GM23248 (cell line): ENCODE measurements around the gene GATAD2A. TPM values are rescaled to one million over a fixed set of nuclear protein-coding genes. Genes with fewer than 3 reads are reported as not detected.

Experiments used
- DNase-seq: peaks from one replicate; pipeline ENCODE4 v3.0.0-alpha.2; 2015
- H2AFZ ChIP-seq: fragments of 200-600 bp; sonication (generic); 2 replicates; pipeline ENCODE4 v1.6.1; 2016; ENCODE audit warnings: antibody characterized with exemption
- H3F3A ChIP-seq: fragments of 200-600 bp; sonication (generic); 2 replicates; pipeline ENCODE4 v1.6.1; 2016; ENCODE audit warnings: mild to moderate bottlenecking, antibody characterized with exemption, mixed run types; ENCODE audit not compliant: insufficient read depth
- H3K27ac ChIP-seq: fragments of 200-600 bp; sonication (generic); 2 replicates; pipeline ENCODE4 v1.5.1; 2016; ENCODE audit warnings: mild to moderate bottlenecking
- H3K27me3 ChIP-seq: fragments of 200-600 bp; sonication (generic); replicated peaks from 2 replicates; pipeline ENCODE4 v1.6.1; 2016; ENCODE audit warnings: mild to moderate bottlenecking; ENCODE audit not compliant: insufficient read depth
- H3K36me3 ChIP-seq: fragments of 200-600 bp; sonication (generic); 2 replicates; pipeline ENCODE4 v1.6.1; 2016; ENCODE audit warnings: low read depth, mild to moderate bottlenecking
- H3K4me1 ChIP-seq: fragments of 200-600 bp; sonication (generic); 2 replicates; pipeline ENCODE4 v1.6.1; 2016; ENCODE audit warnings: mild to moderate bottlenecking; ENCODE audit not compliant: insufficient read depth
- H3K4me2 ChIP-seq: fragments of 200-600 bp; sonication (generic); one replicate; pipeline ENCODE4 v1.6.1; 2016; ENCODE audit warnings: mild to moderate bottlenecking; ENCODE audit not compliant: unreplicated experiment
- H3K4me3 ChIP-seq: fragments of 200-600 bp; sonication (generic); 2 replicates; pipeline ENCODE4 v1.5.1; 2016; ENCODE audit warnings: mild to moderate bottlenecking
- H3K79me2 ChIP-seq: fragments of 200-600 bp; sonication (generic); 2 replicates; pipeline ENCODE4 v1.6.1; 2016; ENCODE audit warnings: mild to moderate bottlenecking; ENCODE audit not compliant: insufficient read depth
- H3K9ac ChIP-seq: fragments of 200-600 bp; sonication (generic); 2 replicates; pipeline ENCODE4 v1.6.1; 2016; ENCODE audit warnings: mild to moderate bottlenecking
- H3K9me2 ChIP-seq: fragments of 200-600 bp; sonication (generic); 2 replicates; pipeline ENCODE4 v1.6.1; 2016; ENCODE audit warnings: mixed run types, mild to moderate bottlenecking, moderate library complexity; ENCODE audit not compliant: insufficient read depth
- H3K9me3 ChIP-seq: fragments of 200-600 bp; sonication (generic); one replicate; pipeline ENCODE4 v1.6.1; 2017; ENCODE audit warnings: low read depth
- H4K20me1 ChIP-seq: fragments of 200-600 bp; sonication (generic); 2 replicates; pipeline ENCODE4 v1.6.0; 2016; ENCODE audit not compliant: insufficient read depth
- EZH2 ChIP-seq: fragments of 200-600 bp; sonication (generic); IDR thresholded peaks from 2 replicates; pipeline ENCODE4 v1.6.1; 2018; ENCODE audit warnings: antibody characterized with exemption, mild to moderate bottlenecking; ENCODE audit not compliant: insufficient read depth, poor library complexity, severe bottlenecking
- EZH2phosphoT487 ChIP-seq: fragments of 200-600 bp; sonication (generic); IDR thresholded peaks from 2 replicates; pipeline ENCODE4 v1.6.1; 2018; ENCODE audit warnings: antibody characterized with exemption, moderate library complexity, mild to moderate bottlenecking, low read depth; ENCODE audit not compliant: insufficient read depth
- WGBS, 2 experiments: methylation state at CpG; one replicate each; pipeline ENCODE4 v1.1.6; 2015 to 2017; ENCODE audit warnings: low lambda C conversion rate in 2 of 2, low coverage in 1 of 2; ENCODE audit errors: missing lambda C conversion rate in 2 of 2; 5-methylcytosine and 5-hydroxymethylcytosine counted together
- in situ Hi-C: fragments of 300-500 bp; cut with MboI; formaldehyde crosslinking; loops from 2 replicates; pipeline ENCODE4 v1.15.0; 2020
- polyA plus RNA-seq: library from polyadenylated mRNA; unstranded; fragments of >200 nt; fragmentation: Nextera tagmentation; extraction: Ambion mirVana; gene quantifications from 2 replicates; pipeline ENCODE4 v1.2.1, GENCODE V29; 2016
- total RNA-seq: library from RNA; depleted of rRNA; stranded (reverse); fragments of >200 nt; shearing (Covaris generic); gene quantifications from 2 replicates; pipeline ENCODE4 v1.2.3, GENCODE V29; 2014

The GATAD2A gene
- total and polyA plus RNA-seq, 2 experiments from 2014 or later: 15.4 to 52.1 TPM

DNA sequence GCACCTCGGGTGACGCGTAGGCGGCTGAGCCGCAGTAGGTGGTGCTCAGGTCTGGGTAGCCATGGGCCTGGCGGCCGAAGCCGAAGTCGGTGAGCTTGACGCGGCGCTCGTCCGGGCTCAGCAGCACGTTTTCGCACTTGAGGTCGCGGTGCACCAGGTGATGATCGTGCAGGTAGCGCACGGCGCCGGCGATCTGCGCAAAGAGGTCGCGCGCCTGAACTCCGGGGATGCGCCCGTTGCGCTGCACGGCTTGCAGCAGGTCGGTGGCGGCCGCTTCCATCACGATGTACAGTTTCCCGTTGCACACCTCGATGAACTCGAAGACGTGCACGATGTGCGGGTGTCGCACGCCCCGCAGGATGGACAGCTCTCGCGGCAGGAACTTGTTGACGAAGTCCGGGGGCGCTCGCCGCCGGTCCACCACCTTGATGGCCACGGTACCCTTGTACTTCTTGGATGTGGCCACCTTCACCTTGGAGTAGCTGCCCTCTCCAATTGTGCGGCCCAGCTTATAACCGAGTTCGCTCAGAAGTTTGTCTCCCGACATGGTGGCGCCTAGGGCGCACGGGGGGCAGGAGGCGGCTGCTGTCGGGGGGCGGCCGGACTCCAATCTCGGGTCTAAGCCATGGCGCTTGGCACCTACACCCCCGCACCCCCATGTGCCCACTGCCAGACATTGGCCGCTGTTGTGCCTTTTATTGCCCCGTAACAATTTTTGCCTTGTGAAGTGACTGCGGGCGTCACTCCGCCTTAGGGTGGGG is 109.6 kb downstream of the GATAD2A start, which contains the start of gene TSSK6:
TSSK6 (minus strand) TSS at position 668 of the 761 bp plus-strand sequence; CDS start at position 547, 121 bp downstream.
- Histone ChIP-seq H3K4me2 (peak within 1 kb of the TSS; percentile 100), H3F3A (no peaks in the 10 kb centered on the region), H3K9ac (peak within 1 kb of the TSS; percentile 90), H4K20me1 (no peaks in the 10 kb centered on the region), H3K4me1 (peaks cover 9% of the 10 kb centered on the region), H3K36me3 (no peaks in the 10 kb centered on the region), H3K27ac (peak within 1 kb of the TSS; percentile 62), H3K79me2 (peaks cover 40% of the 10 kb centered on the region), H3K4me3 (peak within 1 kb of the TSS; percentile 100), H3K9me3 (no peaks in the 10 kb centered on the region), H2AFZ (peak within 1 kb of the TSS; percentile 84), H3K9me2 (no peaks in the 10 kb centered on the region), H3K27me3 (no peaks in the 10 kb centered on the region)
- 85% methylated on average over 68 to 74 of the region's 74 CpGs for WGBS, 2 experiments
- in situ Hi-C loops: no loop called here
- TF ChIP-seq EZH2 (no peak), EZH2phosphoT487 (no peak)
- no peak for DNase-seq

- Histone ChIP-seq H3K4me1 (peaks cover 9% of the 10 kb centered on the region), H3K27ac (peak within 1 kb of the TSS; percentile 62), H3K9ac (peak within 1 kb of the TSS; percentile 90), H3K9me3 (no peaks in the 10 kb centered on the region), H3K9me2 (no peaks in the 10 kb centered on the region), H2AFZ (peak within 1 kb of the TSS; percentile 84), H3K4me3 (peak within 1 kb of the TSS; percentile 100), H3K27me3 (no peaks in the 10 kb centered on the region), H3K79me2 (peaks cover 48% of the 10 kb centered on the region), H4K20me1 (no peaks in the 10 kb centered on the region), H3F3A (no peaks in the 10 kb centered on the region), H3K4me2 (peak within 1 kb of the TSS; percentile 100), H3K36me3 (no peaks in the 10 kb centered on the region)
- in situ Hi-C loops: no loop called here
- 4 to 5% methylated on average over 51 to 61 of the region's 61 CpGs for WGBS, 2 experiments
- TF ChIP-seq EZH2: no peak
- TF ChIP-seq EZH2phosphoT487: no peak
- peak; percentile 94 for DNase-seq
Observed at GRCh38 chr19:19515642-19516519, 110.4 kb downstream of the GATAD2A start, which contains the start of gene NDUFA13. NDUFA13 (plus strand) TSS chr19:19516225; CDS start chr19:19516239, 14 bp downstream.

- Histone ChIP-seq H3K4me1 (peaks cover 9% of the 10 kb centered on the region), H3K4me3 (peak overlapping the region; percentile 100), H3K9me3 (no peaks in the 10 kb centered on the region), H3K79me2 (peaks cover 62% of the 10 kb centered on the region), H4K20me1 (no peaks in the 10 kb centered on the region), H3K27me3 (no peaks in the 10 kb centered on the region), H3K4me2 (peak overlapping the region; percentile 100), H3K36me3 (0 out of 2 replicates have a peak, but pooled peaks cover 2% of the 10 kb centered on the region), H3K27ac (peak overlapping the region; percentile 62), H3K9ac (peak overlapping the region; percentile 90), H2AFZ (peak overlapping the region; percentile 84), H3F3A (no peaks in the 10 kb centered on the region), H3K9me2 (no peaks in the 10 kb centered on the region)
- DNase-seq: no peak
- no peak for TF ChIP-seq EZH2phosphoT487
- no peak for TF ChIP-seq EZH2
- in situ Hi-C loops: no loop called here
- 51 to 55% methylated on average over 10 of the region's 10 CpGs for WGBS, 2 experiments
Observed at GRCh38 chr19:19517235-19517619, 111.8 kb downstream of the GATAD2A start.

DNA sequence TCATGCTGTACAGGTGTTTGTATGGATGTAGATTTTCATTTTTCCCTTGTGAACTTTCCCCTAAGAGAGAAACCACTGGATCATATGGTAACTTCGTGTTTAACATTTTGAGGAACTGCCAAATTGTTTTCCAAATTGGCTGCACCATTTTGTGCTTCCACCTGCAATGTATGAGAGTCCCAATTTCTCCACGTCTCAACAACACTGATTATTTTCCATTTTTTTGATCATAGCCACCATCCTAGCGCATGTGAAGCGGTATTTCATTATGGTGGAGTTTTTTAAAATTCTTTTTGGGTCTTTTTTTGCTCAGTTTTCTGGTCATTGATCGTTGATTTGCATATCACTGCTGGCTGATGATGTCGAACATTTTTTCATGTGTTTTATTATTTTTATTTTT is 115.5 kb downstream of the GATAD2A start:
- no peak for TF ChIP-seq EZH2
- TF ChIP-seq EZH2phosphoT487: no peak
- H4K20me1 ChIP-seq: no peaks in the 10 kb centered on the region
- no peak overlapping the region for H3K27ac ChIP-seq
- DNase-seq: no peak
- H2AFZ ChIP-seq: no peak overlapping the region
- WGBS, 2 experiments: 66 to 69% methylated on average over 6 of the region's 6 CpGs
- no peaks in the 10 kb centered on the region for H3K9me3 ChIP-seq
- H3K36me3 ChIP-seq: 0 out of 2 replicates have a peak, but pooled peaks cover 2% of the 10 kb centered on the region
- H3K9ac ChIP-seq: no peak overlapping the region
- H3K4me3 ChIP-seq: no peak overlapping the region
- peaks cover 9% of the 10 kb centered on the region for H3K4me1 ChIP-seq
- no peaks in the 10 kb centered on the region for H3F3A ChIP-seq
- no peaks in the 10 kb centered on the region for H3K9me2 ChIP-seq
- no peaks in the 10 kb centered on the region for H3K27me3 ChIP-seq
- no peak overlapping the region for H3K4me2 ChIP-seq
- H3K79me2 ChIP-seq: peaks cover 89% of the 10 kb centered on the region
- in situ Hi-C loops: no loop called here
